Liver (tissue), 9 donors: ENCODE results near the gene ABLIM1. TPM values are rescaled to one million over a fixed set of nuclear protein-coding genes. Genes with fewer than 3 reads are reported as not detected.

Source experiments
- DNase-seq: peaks from one replicate; pipeline ENCODE4 v3.0.0-alpha.2; 2017; ENCODE audit warnings: low spot score
- H3K27ac ChIP-seq, 2 donors: one replicate each; pipeline ENCODE4 v1.7.0; 2013; ENCODE audit warnings: inconsistent platforms in 2 of 2, low read length in 2 of 2, control low read depth in 1 of 2, low read depth in 1 of 2, mild to moderate bottlenecking in 1 of 2
- H3K27me3 ChIP-seq, 4 donors: one replicate each; pipeline versions ENCODE4 v1.6.1 to v1.7.0; 2013; ENCODE audit warnings: low read length in 3 of 4, inconsistent platforms in 1 of 4, mild to moderate bottlenecking in 1 of 4, moderate library complexity in 1 of 4; ENCODE audit not compliant: control insufficient read depth in 4 of 4, insufficient read depth in 4 of 4
- H3K36me3 ChIP-seq, 4 donors: one replicate each; pipeline versions ENCODE4 v1.6.1 to v1.7.0; 2013; ENCODE audit warnings: low read length in 3 of 4, mild to moderate bottlenecking in 3 of 4, low read depth in 1 of 4, moderate library complexity in 1 of 4; ENCODE audit not compliant: control insufficient read depth in 4 of 4, insufficient read depth in 3 of 4
- H3K4me1 ChIP-seq, 4 donors: one replicate each; pipeline versions ENCODE4 v1.6.1 to v1.7.0; 2013; ENCODE audit warnings: low read length in 3 of 4, mild to moderate bottlenecking in 3 of 4, moderate library complexity in 1 of 4; ENCODE audit not compliant: control insufficient read depth in 4 of 4, insufficient read depth in 4 of 4
- H3K4me3 ChIP-seq, 3 donors: one replicate each; pipeline versions ENCODE4 v1.6.1 to v1.7.0; 2013; ENCODE audit warnings: low read length in 3 of 3, control low read depth in 1 of 3, low read depth in 1 of 3, mild to moderate bottlenecking in 1 of 3
- H3K9ac ChIP-seq, 2 donors: one replicate each; pipeline ENCODE4 v1.7.0; 2013; ENCODE audit warnings: low read length in 2 of 2, mild to moderate bottlenecking in 2 of 2, moderate library complexity in 2 of 2, control low read depth in 1 of 2, low read depth in 1 of 2
- H3K9me3 ChIP-seq, 4 donors: one replicate each; pipeline versions ENCODE4 v1.6.1 to v1.7.0; 2013; ENCODE audit warnings: low read length in 3 of 4; ENCODE audit not compliant: control insufficient read depth in 4 of 4
- ATF3 ChIP-seq: IDR thresholded peaks from 2 replicates; pipeline ENCODE4 v1.6.1; 2016; ENCODE audit warnings: antibody characterized with exemption
- CTCF ChIP-seq: fragments of 150-350 bp; IDR thresholded peaks from 2 replicates; pipeline ENCODE4 v1.5.1; 2017; ENCODE audit warnings: improper control_type of control experiment, low read depth, low read length; ENCODE audit not compliant: missing input control
- EGR1 ChIP-seq, 2 donors: IDR thresholded peaks; 2 replicates each; pipeline ENCODE4 v1.6.1; 2016 to 2018; ENCODE audit warnings: antibody characterized with exemption in 2 of 2, low read depth in 2 of 2
- FOXA1 ChIP-seq: IDR thresholded peaks from 2 replicates; pipeline ENCODE4 v1.6.1; 2016; ENCODE audit warnings: antibody characterized with exemption
- GABPA ChIP-seq, 2 donors: IDR thresholded peaks in 1 of 2; conservative IDR thresholded peaks in 1 of 2; 2 replicates each; pipeline ENCODE4 v1.6.1; 2016; ENCODE audit warnings: antibody characterized with exemption in 2 of 2, mild to moderate bottlenecking in 1 of 2, moderate library complexity in 1 of 2
- HNF4A ChIP-seq, 2 donors: conservative IDR thresholded peaks; 2 replicates each; pipeline ENCODE4 v1.6.1; 2016; ENCODE audit warnings: antibody characterized with exemption in 2 of 2, mild to moderate bottlenecking in 2 of 2
- HNF4G ChIP-seq: IDR thresholded peaks from 2 replicates; pipeline ENCODE4 v1.6.1; 2016; ENCODE audit warnings: antibody characterized with exemption
- JUND ChIP-seq, 2 donors: IDR thresholded peaks; 2 replicates each; pipeline ENCODE4 v1.6.1; 2016; ENCODE audit warnings: antibody characterized with exemption in 2 of 2
- MAX ChIP-seq: IDR thresholded peaks from 2 replicates; pipeline ENCODE4 v1.6.1; 2016; ENCODE audit warnings: antibody characterized with exemption
- NR2F2 ChIP-seq: IDR thresholded peaks from 2 replicates; pipeline ENCODE4 v1.6.1; 2016; ENCODE audit warnings: antibody characterized with exemption
- RAD21 ChIP-seq, 2 donors: IDR thresholded peaks; 2 replicates each; pipeline ENCODE4 v1.6.1; 2016; ENCODE audit warnings: antibody characterized with exemption in 2 of 2, mild to moderate bottlenecking in 2 of 2
- REST ChIP-seq: IDR thresholded peaks from 2 replicates; pipeline ENCODE4 v1.6.1; 2016; ENCODE audit warnings: antibody characterized with exemption, mild to moderate bottlenecking
- SP1 ChIP-seq: IDR thresholded peaks from 2 replicates; pipeline ENCODE4 v1.6.1; 2018; ENCODE audit warnings: antibody characterized with exemption, mild to moderate bottlenecking
- TAF1 ChIP-seq: conservative IDR thresholded peaks from 2 replicates; pipeline ENCODE4 v1.6.1; 2016; ENCODE audit warnings: antibody characterized with exemption, mild to moderate bottlenecking
- ZBTB33 ChIP-seq: IDR thresholded peaks from 2 replicates; pipeline ENCODE4 v1.6.1; 2016; ENCODE audit warnings: antibody characterized with exemption
- WGBS: extraction: QIAGEN DNeasy Blood & Tissue Kit; methylation state at CpG from one replicate; pipeline ENCODE4 v1.1.7; 2013; 5-methylcytosine and 5-hydroxymethylcytosine counted together
- polyA plus RNA-seq, 2 donors: library from polyadenylated mRNA; stranded (reverse) in 1 of 2; unstranded in 1 of 2; fragments of 200-250 nt in 1 of 2; fragments of >200 nt in 1 of 2; fragmentation: Nextera tagmentation in 1 of 2; extraction: Ambion mirVana in 1 of 2; gene quantifications; one replicate each; pipeline versions ENCODE4 v1.2.1 to v1.2.3, GENCODE V29; 2013 to 2015
- total RNA-seq, 2 donors: library from RNA; depleted of rRNA; stranded (reverse); fragments of >200 nt; gene quantifications; one replicate each; pipeline ENCODE4 v1.2.3, GENCODE V29; 2014
- donor health status: healthy.
- donor health status: healthy.
- donor health status: healthy.
- donor health status: healthy.
- donor health status: healthy.

ABLIM1 gene
- total and polyA plus RNA-seq, 4 donors, result 10.9 to 31.3 (median 13.1) TPM

- Histone ChIP-seq H3K4me1 (no peaks in the 10 kb centered on the region), H3K27me3 (no peaks in the 10 kb centered on the region), H3K9me3 (no peaks in the 10 kb centered on the region), H3K4me3 (no peak overlapping the region), H3K27ac (no peak overlapping the region), H3K36me3 (peaks cover 9 to 82% (median 59%) of the 10 kb centered on the region in 4 donors), H3K9ac (no peak overlapping the region)
- DNase-seq, result no peak
- WGBS, result 96% methylated on average over 2 of the region's 2 CpGs
- TF ChIP-seq JUND (IDR thresholded peaks at IDR 0.05) (no peak), EGR1 (IDR thresholded peaks at IDR 0.05; ENCODE audit: low read depth in 2 of 2) (no peak), RAD21 (IDR thresholded peaks at IDR 0.05) (no peak), TAF1 (no peak), GABPA (IDR thresholded peaks at IDR 0.05 in 1 of 2, conservative IDR thresholded peaks at IDR 0.05 in 1 of 2) (no peak), HNF4G (no peak), SP1 (no peak), HNF4A (conservative IDR thresholded peaks at IDR 0.05) (no peak), ATF3 (no peak), FOXA1 (no peak), NR2F2 (no peak), CTCF (no peak)
Observed at GRCh38 chr10:114436941-114437340, 221.1 kb downstream of the ABLIM1 start.

GRCh38 chr10:114432566-114433093 lies 225.4 kb downstream of the ABLIM1 start:
- no peaks in the 10 kb centered on the region for H3K9me3 ChIP-seq
- DNase-seq, result no peak
- TF ChIP-seq CTCF (no peak), GABPA (IDR thresholded peaks at IDR 0.05 in 1 of 2, conservative IDR thresholded peaks at IDR 0.05 in 1 of 2) (no peak), FOXA1 (no peak), TAF1 (no peak), ZBTB33 (no peak), MAX (no peak), REST (no peak), HNF4A (conservative IDR thresholded peaks at IDR 0.05) (no peak)
- H3K4me1 ChIP-seq, result no peaks in the 10 kb centered on the region
- H3K4me3 ChIP-seq, result no peak overlapping the region
- 90% methylated on average over 4 of the region's 4 CpGs for WGBS
- H3K9ac ChIP-seq, result no peak overlapping the region
- peaks cover 3 to 43% (median 28%) of the 10 kb centered on the region in 4 donors for H3K36me3 ChIP-seq
- no peak overlapping the region for H3K27ac ChIP-seq
- H3K27me3 ChIP-seq, result no peaks in the 10 kb centered on the region
